Ovary (tissue), 3 donors: ENCODE results near the gene ACSS2.

Source experiments
- EP300 ChIP-seq: sonication (generic); formaldehyde crosslinking; IDR thresholded peaks from one replicate; pipeline ENCODE4 v1.6.1; 2017; ENCODE audit warnings: antibody characterized with exemption
- POLR2A ChIP-seq: fragments of 450-650 bp; IDR thresholded peaks from one replicate; pipeline ENCODE4 v1.6.1; 2017; ENCODE audit warnings: antibody characterized with exemption, mild to moderate bottlenecking, moderate library complexity
- TF ChIP-seq, protein P1 (sequence below), 3 donors: fragments of 450-650 bp in 2 of 3; fragments of 200-600 bp in 1 of 3; IDR thresholded peaks; one replicate each; pipeline versions ENCODE4 v1.5.1 to v1.8.0; 2016 to 2022; ENCODE audit warnings: antibody characterized with exemption in 3 of 3, mild to moderate bottlenecking in 1 of 3
- donor health status: DM: no; HTN: no; CAD: no.

DNA sequence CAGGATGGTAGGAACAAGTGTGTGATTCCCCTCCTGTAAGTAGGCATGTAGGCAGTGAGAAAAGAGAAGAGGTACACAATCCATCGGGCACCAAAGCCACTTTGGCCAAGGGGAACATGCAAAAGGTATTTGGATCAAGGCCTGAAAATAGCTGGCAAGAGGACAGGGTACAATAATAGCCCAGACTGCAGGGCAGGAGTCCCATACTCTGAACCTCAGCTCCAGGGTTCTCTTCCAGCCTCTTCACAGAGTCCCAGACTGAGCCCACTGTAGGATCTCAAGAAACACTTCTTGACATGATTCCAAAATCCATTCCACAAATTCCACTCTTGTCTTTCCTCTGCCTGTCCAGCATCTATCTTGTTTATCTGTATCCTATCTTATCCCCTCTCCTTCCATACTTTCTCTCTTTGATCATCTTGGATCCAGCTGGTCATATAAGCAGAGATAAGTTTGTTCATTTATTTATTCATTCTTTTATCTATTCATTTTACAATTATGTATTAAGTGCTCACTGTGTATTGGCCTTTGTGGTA lies 19.7 kb downstream of the ACSS2 start:
- TF ChIP-seq, protein P1, sequence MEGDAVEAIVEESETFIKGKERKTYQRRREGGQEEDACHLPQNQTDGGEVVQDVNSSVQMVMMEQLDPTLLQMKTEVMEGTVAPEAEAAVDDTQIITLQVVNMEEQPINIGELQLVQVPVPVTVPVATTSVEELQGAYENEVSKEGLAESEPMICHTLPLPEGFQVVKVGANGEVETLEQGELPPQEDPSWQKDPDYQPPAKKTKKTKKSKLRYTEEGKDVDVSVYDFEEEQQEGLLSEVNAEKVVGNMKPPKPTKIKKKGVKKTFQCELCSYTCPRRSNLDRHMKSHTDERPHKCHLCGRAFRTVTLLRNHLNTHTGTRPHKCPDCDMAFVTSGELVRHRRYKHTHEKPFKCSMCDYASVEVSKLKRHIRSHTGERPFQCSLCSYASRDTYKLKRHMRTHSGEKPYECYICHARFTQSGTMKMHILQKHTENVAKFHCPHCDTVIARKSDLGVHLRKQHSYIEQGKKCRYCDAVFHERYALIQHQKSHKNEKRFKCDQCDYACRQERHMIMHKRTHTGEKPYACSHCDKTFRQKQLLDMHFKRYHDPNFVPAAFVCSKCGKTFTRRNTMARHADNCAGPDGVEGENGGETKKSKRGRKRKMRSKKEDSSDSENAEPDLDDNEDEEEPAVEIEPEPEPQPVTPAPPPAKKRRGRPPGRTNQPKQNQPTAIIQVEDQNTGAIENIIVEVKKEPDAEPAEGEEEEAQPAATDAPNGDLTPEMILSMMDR (IDR thresholded peaks at IDR 0.05): no peak
- TF ChIP-seq EP300 (no peak), POLR2A (no peak)
